H1 (cell line): ENCODE results near the gene C19orf12.

Experiments used
- BCL11A ChIP-seq, 2 experiments: IDR thresholded peaks; one replicate each; pipeline ENCODE4 v1.6.1; 2011; ENCODE audit warnings: low read depth in 2 of 2, low read length in 2 of 2, mild to moderate bottlenecking in 2 of 2
- EP300 ChIP-seq, 2 experiments: IDR thresholded peaks; 1 replicate in 1 of 2; 2 replicates in 1 of 2; pipeline ENCODE4 v1.6.1; 2011 to 2012; ENCODE audit warnings: low read depth in 2 of 2, low read length in 2 of 2, mild to moderate bottlenecking in 2 of 2, borderline replicate concordance in 1 of 2, inconsistent platforms in 1 of 2, moderate library complexity in 1 of 2
- POLR2A ChIP-seq, 2 experiments: IDR thresholded peaks; 1 replicate in 1 of 2; 2 replicates in 1 of 2; pipeline ENCODE4 v1.6.1; 2011; ENCODE audit warnings: low read depth in 2 of 2, low read length in 2 of 2, mild to moderate bottlenecking in 2 of 2; ENCODE audit errors: control extremely low read depth in 1 of 2
- TF ChIP-seq, protein P1 (sequence below), 3 experiments: IDR thresholded peaks; 1 replicate in 2 of 3; 2 replicates in 1 of 3; pipeline versions ENCODE4 v1.5.1 to v1.6.1; 2011; ENCODE audit warnings: low read length in 3 of 3, mild to moderate bottlenecking in 3 of 3, inconsistent platforms in 2 of 3, low read depth in 1 of 3, moderate library complexity in 1 of 3; ENCODE audit not compliant: insufficient read depth in 1 of 3; ENCODE audit errors: control extremely low read depth in 1 of 3
- TF ChIP-seq, protein P2 (sequence below): IDR thresholded peaks from 2 replicates; pipeline ENCODE4 v1.6.1; 2011; ENCODE audit warnings: low read length, improper control_type of control experiment
- TF ChIP-seq, protein P3 (sequence below): IDR thresholded peaks from 2 replicates; pipeline ENCODE4 v1.6.1; 2011; ENCODE audit warnings: low read depth, mild to moderate bottlenecking, low read length; ENCODE audit not compliant: insufficient read depth

GRCh38 chr19:29662278-29662603 is 52.8 kb downstream of the C19orf12 start:
- TF ChIP-seq POLR2A (IDR thresholded peaks at IDR 0.05; ENCODE audit: control extremely low read depth in 1 of 2, low read depth in 2 of 2, low read length in 2 of 2) (no peak), BCL11A (IDR thresholded peaks at IDR 0.05; ENCODE audit: low read depth in 2 of 2, low read length in 2 of 2) (no peak), EP300 (IDR thresholded peaks at IDR 0.05; ENCODE audit: borderline replicate concordance in 1 of 2, low read depth in 2 of 2, low read length in 2 of 2) (no peak)
- TF ChIP-seq, protein P1, sequence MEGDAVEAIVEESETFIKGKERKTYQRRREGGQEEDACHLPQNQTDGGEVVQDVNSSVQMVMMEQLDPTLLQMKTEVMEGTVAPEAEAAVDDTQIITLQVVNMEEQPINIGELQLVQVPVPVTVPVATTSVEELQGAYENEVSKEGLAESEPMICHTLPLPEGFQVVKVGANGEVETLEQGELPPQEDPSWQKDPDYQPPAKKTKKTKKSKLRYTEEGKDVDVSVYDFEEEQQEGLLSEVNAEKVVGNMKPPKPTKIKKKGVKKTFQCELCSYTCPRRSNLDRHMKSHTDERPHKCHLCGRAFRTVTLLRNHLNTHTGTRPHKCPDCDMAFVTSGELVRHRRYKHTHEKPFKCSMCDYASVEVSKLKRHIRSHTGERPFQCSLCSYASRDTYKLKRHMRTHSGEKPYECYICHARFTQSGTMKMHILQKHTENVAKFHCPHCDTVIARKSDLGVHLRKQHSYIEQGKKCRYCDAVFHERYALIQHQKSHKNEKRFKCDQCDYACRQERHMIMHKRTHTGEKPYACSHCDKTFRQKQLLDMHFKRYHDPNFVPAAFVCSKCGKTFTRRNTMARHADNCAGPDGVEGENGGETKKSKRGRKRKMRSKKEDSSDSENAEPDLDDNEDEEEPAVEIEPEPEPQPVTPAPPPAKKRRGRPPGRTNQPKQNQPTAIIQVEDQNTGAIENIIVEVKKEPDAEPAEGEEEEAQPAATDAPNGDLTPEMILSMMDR (IDR thresholded peaks at IDR 0.05; ENCODE audit: control extremely low read depth in 1 of 3, insufficient read depth in 1 of 3, low read depth in 1 of 3, low read length in 3 of 3), result no peak
- TF ChIP-seq, protein P2, sequence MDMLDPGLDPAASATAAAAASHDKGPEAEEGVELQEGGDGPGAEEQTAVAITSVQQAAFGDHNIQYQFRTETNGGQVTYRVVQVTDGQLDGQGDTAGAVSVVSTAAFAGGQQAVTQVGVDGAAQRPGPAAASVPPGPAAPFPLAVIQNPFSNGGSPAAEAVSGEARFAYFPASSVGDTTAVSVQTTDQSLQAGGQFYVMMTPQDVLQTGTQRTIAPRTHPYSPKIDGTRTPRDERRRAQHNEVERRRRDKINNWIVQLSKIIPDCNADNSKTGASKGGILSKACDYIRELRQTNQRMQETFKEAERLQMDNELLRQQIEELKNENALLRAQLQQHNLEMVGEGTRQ, result no peak
- TF ChIP-seq, protein P3, sequence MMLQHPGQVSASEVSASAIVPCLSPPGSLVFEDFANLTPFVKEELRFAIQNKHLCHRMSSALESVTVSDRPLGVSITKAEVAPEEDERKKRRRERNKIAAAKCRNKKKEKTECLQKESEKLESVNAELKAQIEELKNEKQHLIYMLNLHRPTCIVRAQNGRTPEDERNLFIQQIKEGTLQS, result no peak
